Prostate gland (tissue), 2 donors: ENCODE results near the gene EHBP1. TPM values are rescaled to one million over a fixed set of nuclear protein-coding genes. Genes with fewer than 3 reads are reported as not detected.

Experiments used
- DNase-seq: peaks from one replicate; pipeline ENCODE4 v3.0.0-alpha.2; 2019; ENCODE audit warnings: low spot score
- H3K27ac ChIP-seq, 2 donors: fragments of 200-600 bp; sonication (generic); 2 replicates each; pipeline ENCODE4 v1.5.1; 2017 to 2019
- H3K27me3 ChIP-seq: fragments of 200-600 bp; sonication (generic); replicated peaks from 2 replicates; pipeline ENCODE4 v1.5.1; 2019; ENCODE audit not compliant: insufficient read depth
- H3K36me3 ChIP-seq, 2 donors: fragments of 200-600 bp; sonication (generic); 1 replicate in 1 of 2; 2 replicates in 1 of 2; pipeline versions ENCODE4 v1.5.1 to v1.8.1; 2017 to 2019
- H3K4me1 ChIP-seq: fragments of 200-600 bp; sonication (generic); replicated peaks from 2 replicates; pipeline ENCODE4 v1.5.1; 2019
- H3K4me3 ChIP-seq, 2 donors: fragments of 200-600 bp; sonication (generic); 2 replicates each; pipeline ENCODE4 v1.5.1; 2017 to 2019
- H3K9me3 ChIP-seq: fragments of 200-600 bp; sonication (generic); 2 replicates; pipeline ENCODE4 v1.5.1; 2017
- CTCF ChIP-seq, 4 experiments: fragments of 200-600 bp in 2 of 4; fragments of 450-650 bp in 2 of 4; sonication (generic) in 2 of 4; IDR thresholded peaks; 1 replicate in 3 of 4; 2 replicates in 1 of 4; pipeline ENCODE4 v1.5.1; 2016 to 2019; ENCODE audit warnings: antibody characterized with exemption in 4 of 4, mild to moderate bottlenecking in 2 of 4, moderate library complexity in 2 of 4
- POLR2A ChIP-seq: fragments of 450-650 bp; IDR thresholded peaks from one replicate; pipeline ENCODE4 v1.6.1; 2016; ENCODE audit warnings: antibody characterized with exemption, mild to moderate bottlenecking
- POLR2AphosphoS5 ChIP-seq: sonication (generic); formaldehyde crosslinking; IDR thresholded peaks from one replicate; pipeline ENCODE4 v1.6.1; 2017; ENCODE audit warnings: antibody characterized with exemption
- WGBS: methylation state at CpG from one replicate; pipeline ENCODE4 v1.1.5; 2018; 5-methylcytosine and 5-hydroxymethylcytosine counted together
- intact Hi-C: fragments of 100-400 bp; cut with DNase I; formaldehyde crosslinking; loops from one replicate; pipeline ENCODE4 v1.14.2; 2022
- total RNA-seq, 2 donors: library from RNA; depleted of rRNA; stranded (reverse); fragments of >200 nt; gene quantifications; one replicate each; pipeline ENCODE4 v1.1.0, GENCODE V29; 2016

EHBP1 gene
- total RNA-seq, 2 donors from 2014 or later, result 26.5 to 30.3 TPM

- 75% methylated on average over 2 of the region's 2 CpGs for WGBS
- DNase-seq, result no peak
- Histone ChIP-seq H3K9me3 (no peaks in the 10 kb centered on the region), H3K4me3 (no peak overlapping the region), H3K36me3 (no peaks in the 10 kb centered on the region), H3K4me1 (no peaks in the 10 kb centered on the region), H3K27ac (no peak overlapping the region), H3K27me3 (no peaks in the 10 kb centered on the region)
- TF ChIP-seq CTCF (IDR thresholded peaks at IDR 0.05), result no peak
- no peak for TF ChIP-seq POLR2AphosphoS5
- no peak for TF ChIP-seq POLR2A
- intact Hi-C loops, result no loop called here
These were observed 33.7 kb downstream of the EHBP1 start for GRCh38 chr2:62738981-62739936.

GRCh38 chr2:62740221-62740620 lies 34.7 kb downstream of the EHBP1 start:
- H3K9me3 ChIP-seq, result no peaks in the 10 kb centered on the region
- no peak overlapping the region for H3K4me3 ChIP-seq
- no peaks in the 10 kb centered on the region for H3K27me3 ChIP-seq
- no peaks in the 10 kb centered on the region for H3K4me1 ChIP-seq
- intact Hi-C loops, result no loop called here
- no peaks in the 10 kb centered on the region for H3K36me3 ChIP-seq
- TF ChIP-seq POLR2AphosphoS5 (no peak), POLR2A (no peak), CTCF (IDR thresholded peaks at IDR 0.05) (no peak)
- no peak overlapping the region for H3K27ac ChIP-seq
- DNase-seq, result no peak
- WGBS, result 81% methylated on average over 1 of the region's 1 CpG

GRCh38 chr2:62741127-62741526 lies 35.6 kb downstream of the EHBP1 start:
- Histone ChIP-seq H3K9me3 (no peaks in the 10 kb centered on the region), H3K27me3 (no peaks in the 10 kb centered on the region), H3K4me3 (no peak overlapping the region), H3K36me3 (no peaks in the 10 kb centered on the region), H3K4me1 (no peaks in the 10 kb centered on the region), H3K27ac (no peak overlapping the region)
- DNase-seq, result no peak
- intact Hi-C loops, result no loop called here
- no peak for TF ChIP-seq CTCF (IDR thresholded peaks at IDR 0.05)
- 88% methylated on average over 3 of the region's 3 CpGs for WGBS

- no peaks in the 10 kb centered on the region for H3K36me3 ChIP-seq
- no peaks in the 10 kb centered on the region for H3K4me1 ChIP-seq
- DNase-seq, result no peak
- H3K27ac ChIP-seq, result no peak overlapping the region
- WGBS, result 89% methylated on average over 1 of the region's 1 CpG
- no peak overlapping the region for H3K4me3 ChIP-seq
- TF ChIP-seq CTCF (IDR thresholded peaks at IDR 0.05), result no peak
- TF ChIP-seq POLR2AphosphoS5, result no peak
- TF ChIP-seq POLR2A, result no peak
- intact Hi-C loops, result no loop called here
- no peaks in the 10 kb centered on the region for H3K27me3 ChIP-seq
- H3K9me3 ChIP-seq, result no peaks in the 10 kb centered on the region
These were observed 36.6 kb downstream of the EHBP1 start for GRCh38 chr2:62741954-62742722.
